Psoas muscle (tissue), 8 donors: ENCODE data around the gene CERS5. TPM values are rescaled to one million over a fixed set of nuclear protein-coding genes. Genes with fewer than 3 reads are reported as not detected.

Experiments
- ATAC-seq, 4 donors: fragments of 200-7000 bp; cut with Tn5 transposase; one replicate each; pipeline ENCODE4 v1.9.1; 2020; ENCODE audit warnings: moderate library complexity in 3 of 4, mild to moderate bottlenecking in 2 of 4
- DNase-seq, 2 donors: peaks; one replicate each; pipeline ENCODE4 v3.0.0-alpha.2; 2020
- H3K27ac ChIP-seq: fragments of 200-600 bp; one replicate; pipeline ENCODE4 v1.8.0; 2022
- H3K27me3 ChIP-seq, 3 donors: fragments of 200-600 bp in 1 of 3; one replicate each; pipeline versions ENCODE4 v1.6.1 to v1.8.0; 2013 to 2022; ENCODE audit warnings: low read length in 2 of 3, mild to moderate bottlenecking in 2 of 3, moderate library complexity in 1 of 3; ENCODE audit not compliant: insufficient read depth in 3 of 3
- H3K36me3 ChIP-seq, 2 donors: fragments of 200-600 bp in 1 of 2; one replicate each; pipeline versions ENCODE4 v1.6.1 to v1.8.0; 2013 to 2022; ENCODE audit warnings: low read depth in 1 of 2, mild to moderate bottlenecking in 1 of 2, moderate library complexity in 1 of 2; ENCODE audit not compliant: insufficient read depth in 1 of 2
- H3K4me1 ChIP-seq: fragments of 200-600 bp; one replicate; pipeline ENCODE4 v1.8.0; 2022
- H3K4me3 ChIP-seq: fragments of 200-600 bp; one replicate; pipeline ENCODE4 v1.8.0; 2022; ENCODE audit warnings: mild to moderate bottlenecking
- H3K9me3 ChIP-seq: fragments of 200-600 bp; one replicate; pipeline ENCODE4 v1.8.0; 2022
- CTCF ChIP-seq: fragments of 200-600 bp; IDR thresholded peaks from one replicate; pipeline ENCODE4 v1.8.0; 2022; ENCODE audit warnings: antibody characterized with exemption
- WGBS, 3 donors: extraction: QIAGEN DNeasy Blood & Tissue Kit; methylation state at CpG; one replicate each; pipeline versions ENCODE4 v1.1.6 to v1.1.7; 2013; 5-methylcytosine and 5-hydroxymethylcytosine counted together
- intact Hi-C, 2 donors: fragments of 100-400 bp; cut with DNase I; formaldehyde crosslinking; loops; one replicate each; pipeline versions ENCODE4 v1.11.0 to v1.14.2; 2022
- long read RNA-seq, 2 donors: library from polyadenylated mRNA; unstranded; transcript quantifications; one replicate each; pipeline ENCODE4 v2.0.0, GENCODE V29; 2021
- polyA plus RNA-seq, 3 donors: library from polyadenylated mRNA; stranded (reverse); fragments of 200-250 nt; gene quantifications; one replicate each; pipeline ENCODE4 v1.2.3, GENCODE V29; 2013
- total RNA-seq, 4 donors: library from RNA; stranded (reverse); fragmentation: NEBNext Ultra II Directional in 2 of 4; extraction: Animal tissue kit (Norgen Biotek cat#: 25700) in 2 of 4; gene quantifications; one replicate each; pipeline versions ENCODE4 v1.2.1 to v1.2.4, GENCODE V29; 2021 to 2023
- donor health status: healthy with polysubstance abuse.
- donor health status: DM: no; HTN: no; CAD: no; lungs with moderate emphysema.
- donor health status: Bipolar disorder and iron deficiency.
- donor health status: healthy.
- donor health status: DM: yes; HTN: yes; CAD: no.
- donor health status: DM: no; HTN: no; CAD: no.
- donor health status: DM: no; HTN: no; CAD: no.
- donor health status: DM: yes; HTN: yes; CAD: no.

Gene CERS5
- 10 to 100 TPM in 1 of 4 donors, 1 to 10 TPM in 3; 5.2 to 10.7 (median 6.6) TPM for total RNA-seq
- 1 to 10 TPM; 7.2 to 8.2 (median 7.5) TPM for polyA plus RNA-seq
- long read RNA-seq, donor 1, partial matches to known transcripts, result 0 of 3 reads
- long read RNA-seq, donor 1, other reads (novel, unspliced or antisense), result 1 of 3 reads
- long read RNA-seq, donor 2, partial matches to known transcripts, result 1 of 9 reads
- long read RNA-seq, donor 2, other reads (novel, unspliced or antisense), result 5 of 9 reads

GRCh38 chr12:50167049-50167828, at the start of gene CERS5:
Gene CERS5, minus strand, starts transcription at chr12:50167369. Its CDS starts 72 bp downstream, at chr12:50167297.
- 1% methylated on average over 47 to 70 of the region's 70 CpGs for WGBS, 3 donors

GRCh38 chr12:50215033-50215432, 47.9 kb upstream of the CERS5 start:
- Histone ChIP-seq H3K27ac (no peak overlapping the region), H3K36me3 (peaks cover 0 to 28% of the 10 kb centered on the region in 2 donors), H3K4me3 (no peak overlapping the region), H3K27me3 (no peaks in the 10 kb centered on the region), H3K9me3 (no peaks in the 10 kb centered on the region), H3K4me1 (peaks cover 12% of the 10 kb centered on the region)
- DNase-seq (no peak), ATAC-seq (no peak)
- intact Hi-C loops, result loop anchor here in 1 of 2 donors (5.0 kb wide), 1 partner anchor 67 kb away; the partner anchor contains the start of gene LIMA1
- no peak for TF ChIP-seq CTCF
- 92 to 98% (median 93%) methylated on average over 3 of the region's 3 CpGs for WGBS, 3 donors

More at GRCh38 chr12:50167049-50167828, at the start of gene CERS5:
- intact Hi-C loops, result loop anchor here (1.0 to 10.0 kb wide), 4 partner anchors 54 to 202 kb away; partner anchors contain the start of genes COX14 (in 2 of the 2), AQP5 (in 1 of the 2) and SMARCD1 (in 1 of the 2)
- ATAC-seq, result peak; percentile 99
- DNase-seq, result peak; percentile 99
- H3K9me3 ChIP-seq, result no peaks in the 10 kb centered on the region
- H3K27me3 ChIP-seq, result no peaks in the 10 kb centered on the region
- peak within 1 kb of the TSS; percentile 81 for H3K27ac ChIP-seq
- no peaks in the 10 kb centered on the region for H3K36me3 ChIP-seq
- TF ChIP-seq CTCF, result peak; percentile 37
- peak within 1 kb of the TSS; percentile 89 for H3K4me3 ChIP-seq
- H3K4me1 ChIP-seq, result no peaks in the 10 kb centered on the region

- Histone ChIP-seq H3K27me3 (no peaks in the 10 kb centered on the region), H3K27ac (no peak overlapping the region), H3K9me3 (no peaks in the 10 kb centered on the region), H3K4me1 (peaks cover 9% of the 10 kb centered on the region), H3K4me3 (no peak overlapping the region), H3K36me3 (peaks cover 0 to 30% of the 10 kb centered on the region in 2 donors)
- no peak for TF ChIP-seq CTCF
- intact Hi-C loops, result no loop called here
- WGBS, 3 donors, result 67 to 72% (median 70%) methylated on average over 1 of the region's 1 CpG
- DNase-seq (no peak), ATAC-seq (no peak)
Observed at GRCh38 chr12:50214018-50214417, 46.8 kb upstream of the CERS5 start.

GRCh38 chr12:50213439-50213838, 46.3 kb upstream of the CERS5 start:
- no peaks in the 10 kb centered on the region for H3K9me3 ChIP-seq
- peaks cover 0 to 32% of the 10 kb centered on the region in 2 donors for H3K36me3 ChIP-seq
- no peak overlapping the region for H3K27ac ChIP-seq
- WGBS, 3 donors, result 88 to 93% (median 91%) methylated on average over 2 of the region's 2 CpGs
- ATAC-seq (no peak), DNase-seq (no peak)
- intact Hi-C loops, result no loop called here
- TF ChIP-seq CTCF, result no peak
- H3K4me3 ChIP-seq, result no peak overlapping the region
- peaks cover 9% of the 10 kb centered on the region for H3K4me1 ChIP-seq
- no peaks in the 10 kb centered on the region for H3K27me3 ChIP-seq
